HTR-8/SVneo (cell line): Measurements from ENCODE around the gene MYO1F.
A peak's percentile ranks its signal among the peaks of the same experiment; 100 is the strongest.
"Not testable (repeated sequence)": the region's sequence is repeated elsewhere in the genome, so short reads cannot be mapped to it uniquely, and the experiment has no call there.

ENCODE experiments used
- DNase-seq: peaks from one replicate; pipeline ENCODE4 v3.0.0; 2011; ENCODE audit warnings: low spot score, mixed read lengths; ENCODE audit not compliant: insufficient read length
- FAIRE-seq: peaks from 2 replicates; lab custom pipeline; 2011; peaks lifted over from hg19 to GRCh38; lab: Jason Lieb, UNC

Gene MYO1F

DNA sequence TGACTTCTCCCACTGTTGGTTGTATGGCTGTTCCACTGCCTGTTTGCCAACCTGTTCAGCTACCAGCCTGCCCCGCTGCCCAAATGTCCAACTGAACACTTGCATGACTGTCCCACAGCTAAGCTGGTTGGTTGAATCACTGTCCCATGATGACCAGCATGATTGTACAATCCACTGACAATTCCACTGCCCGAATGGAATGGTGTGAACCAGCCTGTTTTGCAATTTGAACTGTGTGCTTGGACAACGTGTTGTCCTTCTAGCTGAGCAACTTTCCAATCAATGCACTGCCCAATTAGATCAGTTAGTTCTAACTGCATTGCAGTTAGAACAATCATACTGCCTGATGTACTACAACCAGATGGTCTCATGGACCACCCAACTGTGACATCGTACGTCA is 24.6 kb upstream of the MYO1F start:
- FAIRE-seq (peak; percentile 90), DNase-seq (no peak)

DNA sequence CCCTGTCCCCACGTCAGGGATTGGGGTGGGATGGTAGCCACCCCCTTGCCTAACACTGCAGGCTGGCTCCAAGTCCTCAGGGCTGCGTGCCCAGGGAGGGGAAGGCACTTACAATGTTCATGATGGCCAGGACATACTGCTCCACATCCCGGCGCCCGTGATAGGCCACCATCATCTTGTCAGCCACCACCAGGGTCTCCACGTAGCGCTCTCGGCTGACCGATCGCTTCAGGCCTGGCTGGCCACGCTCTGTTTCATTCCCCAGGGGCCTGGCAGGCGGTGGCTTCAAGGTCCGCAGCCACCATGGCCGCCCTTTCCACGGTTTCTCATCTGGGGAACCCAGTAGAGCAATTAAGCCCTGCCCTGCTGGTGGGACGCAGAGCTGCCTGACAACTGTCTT is 23.6 kb upstream of the MYO1F start:
- DNase-seq (no peak), FAIRE-seq (no peak)

DNA sequence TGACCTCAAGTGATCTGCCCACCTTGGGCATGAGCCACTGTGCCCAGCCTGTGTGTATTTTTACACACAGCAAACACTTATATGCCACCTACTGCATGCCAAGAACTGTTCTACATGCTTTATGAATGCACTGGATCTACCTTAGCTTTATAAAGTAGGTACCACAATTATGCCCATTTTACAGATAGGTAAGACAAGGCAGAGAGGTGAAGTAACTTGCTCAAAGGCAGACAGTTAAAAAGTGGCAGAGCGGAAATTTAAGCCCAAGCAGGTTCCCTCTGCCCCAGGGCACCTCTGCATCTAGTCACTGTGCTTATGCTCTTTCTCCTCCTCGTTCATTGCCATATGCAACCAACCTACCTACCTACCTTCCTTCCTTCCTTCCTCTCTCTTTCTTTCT is 22.8 kb upstream of the MYO1F start:
- FAIRE-seq (no peak), DNase-seq (no peak)

GRCh38 chr19:8596168-8596567 is 18.9 kb upstream of the MYO1F start:
- no peak for FAIRE-seq
- DNase-seq: no peak

DNA sequence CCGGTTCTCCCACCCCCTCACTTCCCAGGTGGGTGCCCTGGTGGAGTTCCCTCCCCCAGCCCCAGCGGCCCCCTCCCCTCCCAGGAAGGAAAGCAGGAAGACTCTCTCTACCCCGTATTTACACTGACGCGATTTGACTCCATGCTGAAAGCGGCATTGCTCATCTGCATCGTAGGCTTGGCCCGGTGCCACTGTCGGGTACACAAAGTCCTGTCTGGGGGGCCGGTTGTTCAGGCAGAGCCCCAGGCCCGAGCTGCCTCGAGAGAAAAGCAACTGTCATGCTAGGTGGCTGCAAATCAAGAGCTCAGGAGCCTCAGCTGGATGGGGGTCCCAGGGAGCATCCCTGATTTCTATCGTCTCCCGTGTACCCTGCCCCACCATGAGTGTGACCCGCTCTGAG is 18.4 kb upstream of the MYO1F start:
- FAIRE-seq: no peak
- no peak for DNase-seq

DNA sequence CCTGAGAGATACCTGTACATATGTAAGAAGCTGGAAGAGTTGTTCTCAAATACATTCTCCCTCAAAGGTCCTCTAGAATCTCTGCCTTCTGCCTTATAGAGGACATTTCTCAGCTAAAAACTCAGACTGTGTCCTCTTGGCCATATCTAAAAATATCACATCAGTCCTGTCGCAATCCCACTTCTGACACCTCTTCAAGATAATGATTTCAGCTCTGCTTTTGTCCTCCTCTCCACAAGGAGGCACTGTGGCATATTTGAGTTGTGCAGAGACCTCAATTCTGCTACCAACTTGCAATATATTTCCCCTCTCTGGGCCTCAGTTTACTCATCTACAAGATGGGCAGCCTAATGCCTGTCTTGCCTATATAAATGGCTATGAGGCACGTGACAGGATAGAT is 16.7 kb upstream of the MYO1F start:
- DNase-seq (no peak), FAIRE-seq (no peak)

- FAIRE-seq (peak; percentile 100), DNase-seq (peak; percentile 95)
Observed at GRCh38 chr19:8592231-8593009, 15.2 kb upstream of the MYO1F start.

- DNase-seq (no peak), FAIRE-seq (no peak)
Observed at GRCh38 chr19:8589177-8589714, 12.0 kb upstream of the MYO1F start.

DNA sequence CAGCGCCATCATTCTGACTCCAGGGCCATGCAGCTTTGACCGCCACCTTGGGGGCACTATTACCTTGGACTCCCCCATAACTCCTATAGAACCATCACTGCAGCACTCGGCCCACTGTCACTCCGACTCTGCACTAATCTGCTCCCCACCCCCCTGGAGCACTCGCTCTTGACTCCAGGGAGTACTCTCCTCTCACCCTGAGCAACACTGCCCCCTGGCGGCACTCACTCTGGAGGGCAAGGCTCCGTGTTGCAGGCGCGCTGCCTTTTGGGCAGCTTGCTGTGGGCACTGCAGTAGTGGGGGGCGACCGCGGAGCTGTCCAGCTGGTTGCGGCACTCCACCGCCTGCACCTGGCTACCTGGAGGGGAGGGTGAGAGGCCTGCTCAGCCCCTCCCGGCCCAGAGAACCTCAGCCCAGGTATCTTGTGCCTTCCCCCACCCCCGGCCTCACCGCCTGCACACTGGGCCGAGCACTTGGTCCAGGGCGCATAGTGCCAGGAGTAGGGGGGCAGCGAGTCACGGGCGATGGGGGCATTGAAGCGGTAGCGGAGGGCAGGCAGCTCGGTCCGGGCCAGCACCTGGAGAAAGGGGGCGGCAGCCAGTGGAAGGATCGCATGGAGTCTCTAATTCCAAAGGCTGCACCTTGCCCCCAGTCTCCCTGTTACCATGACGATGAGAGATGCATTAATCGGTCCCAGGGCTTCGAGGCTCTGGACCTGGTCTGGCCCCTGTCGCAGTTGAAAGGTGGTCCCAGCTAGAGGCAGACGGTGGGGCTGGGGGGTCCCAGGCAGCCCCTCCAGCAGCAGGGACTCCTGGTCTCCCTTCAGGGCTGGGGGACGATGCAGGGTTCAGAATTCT is 8.9 kb upstream of the MYO1F start:
- DNase-seq: no peak
- FAIRE-seq: peak; percentile 38

- DNase-seq (no peak), FAIRE-seq (no peak)
Observed at GRCh38 chr19:8584965-8585893, 8.0 kb upstream of the MYO1F start.

DNA sequence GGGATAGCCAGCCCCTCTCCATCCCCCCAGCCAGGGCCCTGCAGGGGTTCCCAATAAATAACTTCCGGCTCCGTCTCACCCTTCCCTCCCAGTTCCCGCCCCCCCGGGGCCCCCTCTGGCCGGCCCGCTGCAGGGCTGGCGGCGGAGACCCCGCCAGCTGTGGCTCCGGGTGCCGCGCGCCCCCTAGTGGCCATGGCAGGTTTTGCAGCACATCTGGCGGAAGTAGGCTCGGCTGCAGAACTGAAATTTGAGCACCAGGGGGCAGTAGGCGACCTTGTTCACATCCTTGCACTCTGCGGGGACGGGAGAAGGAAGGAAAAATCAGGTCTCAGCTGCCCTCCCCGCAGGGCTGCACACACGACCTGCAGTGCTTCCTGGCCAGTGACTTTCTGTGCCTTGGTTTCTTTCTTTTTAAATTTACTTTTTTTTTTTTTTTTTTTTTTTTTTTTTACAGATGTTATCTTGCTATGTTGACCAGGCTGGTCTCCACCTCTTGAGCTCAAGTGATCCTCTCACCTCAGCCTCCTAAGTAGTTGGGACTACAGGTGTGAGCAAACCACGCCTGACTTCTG is 3.6 kb upstream of the MYO1F start:
- FAIRE-seq: peak; percentile 92
- peak; percentile 78 for DNase-seq

DNA sequence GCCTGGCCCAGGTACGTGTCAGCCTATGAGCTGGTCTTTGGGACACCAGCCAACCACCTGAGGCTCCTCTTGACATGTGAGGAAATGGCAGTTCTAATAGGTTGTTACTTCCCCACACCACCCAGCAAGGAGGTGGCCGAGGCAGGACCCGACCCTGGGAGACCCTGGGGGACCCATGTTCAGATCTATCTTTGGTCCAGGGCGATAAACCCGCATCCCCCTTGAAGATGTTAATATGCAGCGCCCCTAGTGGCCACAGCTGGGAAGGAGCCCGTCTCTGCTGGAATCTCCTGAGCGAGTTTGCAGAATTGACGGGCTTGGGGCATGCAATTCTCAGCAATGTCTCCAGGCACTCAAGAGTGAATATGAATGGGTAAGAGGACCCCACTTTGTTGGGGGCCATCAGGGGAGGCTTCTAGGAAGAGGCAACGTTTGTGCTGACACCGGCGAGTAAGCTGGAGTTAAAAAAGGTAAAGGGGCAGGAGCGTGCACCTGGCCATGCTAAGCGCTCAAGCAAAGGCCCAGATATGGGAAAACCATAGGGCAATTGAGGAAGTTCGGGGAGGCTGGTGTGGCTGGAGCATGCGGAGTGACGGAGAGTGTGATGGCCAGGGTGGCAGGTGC is 1.5 kb upstream of the MYO1F start:
- FAIRE-seq (peak; percentile 58), DNase-seq (peak; percentile 77)

DNA sequence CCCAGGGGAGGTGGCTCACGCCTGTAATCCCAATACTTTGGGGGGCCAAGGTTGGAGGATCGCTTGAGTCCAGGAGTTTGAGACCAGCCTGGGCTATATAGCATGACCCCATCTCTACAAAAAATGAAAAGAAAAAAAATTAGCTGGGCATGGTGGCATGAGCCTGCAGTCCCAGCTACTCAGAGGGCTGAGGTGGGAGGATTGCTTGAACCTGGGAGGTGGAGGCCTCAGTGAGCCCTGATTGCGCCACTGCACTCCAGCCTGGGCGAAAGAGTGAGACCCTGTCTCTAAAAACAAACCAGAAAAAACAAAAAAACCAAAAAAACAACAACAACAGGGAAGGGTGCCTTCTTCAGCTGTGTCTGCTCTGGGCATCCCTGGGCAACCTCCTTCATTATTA is 499 bp upstream of the MYO1F start:
- DNase-seq (no peak), FAIRE-seq (no peak)

GRCh38 chr19:8576273-8576993 is 809 bp downstream of the MYO1F start:
- DNase-seq (no peak), FAIRE-seq (no peak)

DNA sequence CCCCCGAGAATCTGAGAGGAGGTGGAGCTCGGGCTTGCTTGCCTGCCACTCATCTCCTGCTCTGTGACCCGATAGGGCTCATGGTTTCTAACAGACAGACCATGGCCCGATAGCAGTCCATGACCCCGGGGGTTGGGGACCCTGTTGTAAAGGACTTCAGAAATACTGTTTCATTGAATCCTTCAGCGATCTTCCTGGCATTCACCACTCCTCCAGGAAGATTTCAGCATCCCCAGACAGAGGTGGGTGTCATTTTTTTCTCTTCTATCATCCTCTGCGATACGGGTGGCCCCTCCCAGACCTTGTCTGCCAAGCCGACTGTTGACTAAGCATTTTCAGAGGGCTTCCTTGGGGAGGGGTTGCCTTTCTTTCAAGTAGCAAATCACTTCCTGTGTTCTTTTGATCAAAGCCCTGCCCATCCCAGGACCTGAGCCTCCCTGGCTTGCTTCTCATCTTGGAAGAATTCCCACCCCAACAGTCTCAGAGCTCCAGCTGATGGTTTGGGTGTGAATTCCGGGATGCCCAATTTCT is 1.7 kb downstream of the MYO1F start:
- DNase-seq (peak; percentile 40), FAIRE-seq (no peak)

- DNase-seq, FAIRE-seq: not testable (repeated sequence)
Observed at GRCh38 chr19:8574619-8574922, 2.7 kb downstream of the MYO1F start.

DNA sequence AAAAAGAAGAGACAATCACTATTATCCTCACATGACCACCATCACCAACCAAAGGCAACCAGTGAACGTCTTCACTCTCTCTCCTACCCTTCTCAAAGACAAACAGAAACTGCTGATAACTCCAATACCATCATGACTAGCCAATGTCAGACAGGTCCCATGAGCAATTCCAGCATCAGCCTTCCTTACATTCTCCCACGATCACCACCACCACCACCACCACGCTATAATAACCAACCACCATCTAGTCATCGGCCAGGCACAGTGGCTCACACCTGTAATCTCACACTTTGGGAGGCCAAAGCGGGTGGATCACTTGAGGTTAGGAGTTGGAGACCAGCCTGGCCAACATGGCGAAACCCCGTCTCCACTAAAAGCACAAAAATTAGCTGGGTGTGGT is 3.9 kb downstream of the MYO1F start:
- DNase-seq: no peak
- no peak for FAIRE-seq

- no peak for FAIRE-seq
- DNase-seq: peak; percentile 51
Observed at GRCh38 chr19:8571006-8571411, 6.2 kb downstream of the MYO1F start.
